PC-3 (cell line): ENCODE data around the gene SLC15A1. TPM values are rescaled to one million over a fixed set of nuclear protein-coding genes. Genes with fewer than 3 reads are reported as not detected.

ENCODE experiments used
- ATAC-seq: fragments of 200-7000 bp; cut with Tn5 transposase; 2 replicates; pipeline ENCODE4 v1.9.1; 2020; ENCODE audit warnings: mild to moderate bottlenecking, moderate library complexity
- BruUV-seq: library from RNA; stranded (reverse); fragments of 400-500 nt; replicated peaks from 2 replicates; lab custom pipeline; 2021; lab: Mats Ljungman, UMichigan
- CTCF ChIA-PET: fragments of 300-600 bp; sonication (Branson Sonifier 250); formaldehyde crosslinking; loops from one replicate; lab custom pipeline; 2022; ENCODE audit warnings: antibody characterized with exemption; lab: Charles Lee
- POLR2A ChIA-PET: fragments of 300-600 bp; sonication (Branson Sonifier 250); formaldehyde crosslinking; loops from one replicate; lab custom pipeline; 2022; ENCODE audit warnings: antibody characterized with exemption; ENCODE audit not compliant: unreplicated experiment; lab: Charles Lee
- DNase-seq: peaks from one replicate; pipeline ENCODE4 v3.0.0-alpha.2; 2015
- H2AFZ ChIP-seq: fragments of 300-600 bp; sonication (generic); 2 replicates; pipeline ENCODE4 v1.6.0; 2016; ENCODE audit warnings: antibody characterized with exemption, low read length
- H3F3A ChIP-seq: fragments of 300-600 bp; sonication (generic); one replicate; pipeline ENCODE4 v1.6.0; 2017; ENCODE audit warnings: antibody characterized with exemption, low read length, control low read depth, mild to moderate bottlenecking; ENCODE audit not compliant: unreplicated experiment
- H3K27ac ChIP-seq: fragments of 300-600 bp; sonication (generic); 2 replicates; pipeline ENCODE4 v1.5.1; 2016; ENCODE audit warnings: mild to moderate bottlenecking, low read length
- H3K27me3 ChIP-seq: fragments of 300-600 bp; sonication (generic); 2 replicates; pipeline ENCODE4 v1.6.1; 2016; ENCODE audit warnings: low read length, mixed read lengths
- H3K36me3 ChIP-seq: fragments of 300-600 bp; sonication (generic); 2 replicates; pipeline ENCODE4 v1.6.1; 2016; ENCODE audit warnings: low read depth, mixed run types, low read length, mixed read lengths
- H3K4me1 ChIP-seq: fragments of 300-600 bp; sonication (generic); 2 replicates; pipeline ENCODE4 v1.5.1; 2016; ENCODE audit warnings: low read length; ENCODE audit not compliant: insufficient read depth
- H3K4me2 ChIP-seq: fragments of 300-600 bp; sonication (generic); 2 replicates; pipeline ENCODE4 v1.6.0; 2016; ENCODE audit warnings: low read length
- H3K4me3 ChIP-seq: fragments of 300-600 bp; sonication (generic); 2 replicates; pipeline ENCODE4 v1.5.1; 2016; ENCODE audit warnings: mild to moderate bottlenecking, low read length, mixed read lengths
- H3K79me2 ChIP-seq: fragments of 300-600 bp; sonication (generic); 2 replicates; pipeline ENCODE4 v1.6.1; 2017; ENCODE audit warnings: low read length, mixed read lengths
- H3K9ac ChIP-seq: fragments of 300-600 bp; sonication (generic); 2 replicates; pipeline ENCODE4 v1.6.0; 2016; ENCODE audit warnings: mild to moderate bottlenecking, low read length
- H3K9me2 ChIP-seq: fragments of 300-600 bp; sonication (generic); replicated peaks from 2 replicates; pipeline ENCODE4 v1.6.1; 2016; ENCODE audit warnings: mixed run types, low read length, mixed read lengths
- H3K9me3 ChIP-seq: fragments of 300-600 bp; sonication (generic); 2 replicates; pipeline ENCODE4 v1.6.1; 2016; ENCODE audit warnings: low read length, mixed read lengths
- H4K20me1 ChIP-seq: fragments of 300-600 bp; sonication (generic); 2 replicates; pipeline ENCODE4 v1.6.1; 2016; ENCODE audit warnings: low read length, mixed read lengths
- EZH2 ChIP-seq: fragments of 300-600 bp; sonication (generic); IDR thresholded peaks from one replicate; pipeline ENCODE4 v1.6.1; 2017; ENCODE audit warnings: antibody characterized with exemption, mild to moderate bottlenecking, low read length; ENCODE audit not compliant: unreplicated experiment
- EZH2phosphoT487 ChIP-seq: fragments of 300-600 bp; sonication (generic); IDR thresholded peaks from 2 replicates; pipeline ENCODE4 v1.6.1; 2018; ENCODE audit warnings: mild to moderate bottlenecking, antibody characterized with exemption, low read length, borderline replicate concordance
- intact Hi-C: fragments of 100-400 bp; cut with micrococcal nuclease; formaldehyde crosslinking; loops from 2 replicates; pipeline ENCODE4 v1.9.0; 2023
- total RNA-seq: library from RNA; depleted of rRNA; stranded (reverse); fragments of >200 nt; gene quantifications from 2 replicates; pipeline ENCODE4 v1.2.3, GENCODE V29; 2014
- TF ChIP-seq, protein P1 (sequence below): fragments of 300-600 bp; sonication (generic); conservative IDR thresholded peaks from 2 replicates; pipeline ENCODE4 v1.5.1; 2017; ENCODE audit warnings: antibody characterized with exemption, low read depth, mild to moderate bottlenecking, low read length

SLC15A1 gene
- total RNA-seq, 1 experiment from 2014 or later, result 1.7 TPM

DNA sequence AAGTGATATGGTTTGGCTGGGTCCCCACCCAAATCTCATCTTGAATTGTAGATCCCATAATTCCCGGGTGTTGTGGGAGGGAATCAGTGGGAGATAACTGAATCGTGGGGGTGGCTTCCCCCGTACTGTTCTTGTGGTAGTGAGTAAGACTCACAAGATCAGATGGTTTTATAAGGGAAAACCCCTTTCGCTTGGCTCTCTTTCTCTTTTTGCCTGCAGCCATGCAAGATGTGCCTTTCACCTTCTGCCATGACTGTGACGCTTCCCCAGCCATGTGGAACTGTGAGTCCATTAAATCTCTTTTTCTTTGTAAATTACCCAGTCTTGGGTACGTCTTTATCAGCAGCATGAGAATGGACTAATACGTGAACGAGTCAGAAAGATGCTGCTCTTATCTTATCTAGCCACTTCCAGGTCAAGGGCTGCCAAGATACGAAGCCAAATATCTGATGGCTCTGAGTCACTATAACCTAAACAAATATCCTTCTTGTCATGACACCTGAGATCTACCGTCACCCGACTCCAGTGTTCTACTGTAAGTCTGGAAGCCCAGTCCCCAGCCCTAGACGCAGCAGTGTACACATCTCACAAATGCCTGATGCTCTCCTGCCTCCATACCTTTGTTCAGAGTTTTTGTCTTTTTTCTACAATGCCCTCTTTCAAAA is 45.9 kb downstream of the SLC15A1 start:
- Histone ChIP-seq H3K27ac (no peak overlapping the region), H3K9me2 (no peaks in the 10 kb centered on the region), H3K79me2 (no peaks in the 10 kb centered on the region), H3K4me2 (no peak overlapping the region), H3F3A (no peaks in the 10 kb centered on the region), H4K20me1 (no peaks in the 10 kb centered on the region), H3K4me1 (peaks cover 4% of the 10 kb centered on the region; the same call in 1 of the 2 replicates), H3K36me3 (no peaks in the 10 kb centered on the region), H3K4me3 (no peak overlapping the region), H2AFZ (no peak overlapping the region), H3K9me3 (no peaks in the 10 kb centered on the region), H3K27me3 (no peaks in the 10 kb centered on the region), H3K9ac (no peak overlapping the region)
- POLR2A ChIA-PET, result no interaction called here
- TF ChIP-seq, protein P1, sequence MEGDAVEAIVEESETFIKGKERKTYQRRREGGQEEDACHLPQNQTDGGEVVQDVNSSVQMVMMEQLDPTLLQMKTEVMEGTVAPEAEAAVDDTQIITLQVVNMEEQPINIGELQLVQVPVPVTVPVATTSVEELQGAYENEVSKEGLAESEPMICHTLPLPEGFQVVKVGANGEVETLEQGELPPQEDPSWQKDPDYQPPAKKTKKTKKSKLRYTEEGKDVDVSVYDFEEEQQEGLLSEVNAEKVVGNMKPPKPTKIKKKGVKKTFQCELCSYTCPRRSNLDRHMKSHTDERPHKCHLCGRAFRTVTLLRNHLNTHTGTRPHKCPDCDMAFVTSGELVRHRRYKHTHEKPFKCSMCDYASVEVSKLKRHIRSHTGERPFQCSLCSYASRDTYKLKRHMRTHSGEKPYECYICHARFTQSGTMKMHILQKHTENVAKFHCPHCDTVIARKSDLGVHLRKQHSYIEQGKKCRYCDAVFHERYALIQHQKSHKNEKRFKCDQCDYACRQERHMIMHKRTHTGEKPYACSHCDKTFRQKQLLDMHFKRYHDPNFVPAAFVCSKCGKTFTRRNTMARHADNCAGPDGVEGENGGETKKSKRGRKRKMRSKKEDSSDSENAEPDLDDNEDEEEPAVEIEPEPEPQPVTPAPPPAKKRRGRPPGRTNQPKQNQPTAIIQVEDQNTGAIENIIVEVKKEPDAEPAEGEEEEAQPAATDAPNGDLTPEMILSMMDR, result no peak
- no peak for TF ChIP-seq EZH2phosphoT487
- TF ChIP-seq EZH2, result no peak
- peak; percentile 26 for DNase-seq
- CTCF ChIA-PET, result no interaction called here
- intact Hi-C loops, result no loop called here
- BruUV-seq, result no TSS peak
- ATAC-seq, result peak; percentile 78

DNA sequence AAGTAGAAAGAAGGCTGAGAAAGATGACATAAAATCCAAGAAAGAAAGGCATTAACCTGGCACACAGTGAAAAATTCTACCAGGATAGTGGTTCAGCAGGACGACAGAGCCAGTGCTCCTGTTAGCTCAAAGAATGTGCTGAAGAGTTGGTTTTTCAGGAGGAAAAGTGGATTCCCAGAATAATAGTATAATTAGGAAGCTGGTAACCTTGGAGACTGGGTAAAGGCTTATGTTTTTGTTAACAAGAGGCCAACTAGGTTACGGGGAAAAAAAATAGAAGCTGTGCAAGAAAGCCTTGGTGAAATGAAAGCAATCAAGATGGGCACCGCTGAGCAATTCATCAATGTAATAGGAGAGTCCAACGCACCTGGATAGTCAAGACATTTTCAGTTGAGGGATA is 54.7 kb downstream of the SLC15A1 start:
- H3K27ac ChIP-seq, result no peak overlapping the region
- intact Hi-C loops, result no loop called here
- H3K4me2 ChIP-seq, result no peak overlapping the region
- no TSS peak for BruUV-seq
- no peaks in the 10 kb centered on the region for H3K79me2 ChIP-seq
- H3K27me3 ChIP-seq, result no peaks in the 10 kb centered on the region
- no peaks in the 10 kb centered on the region for H3K36me3 ChIP-seq
- no peak for TF ChIP-seq EZH2phosphoT487
- TF ChIP-seq, protein P1, result no peak
- TF ChIP-seq EZH2, result no peak
- H3K9me2 ChIP-seq, result no peaks in the 10 kb centered on the region
- ChIA-PET CTCF (no interaction called here), POLR2A (interaction anchor here (0.7 kb wide), 1 partner anchor 99 kb away, joined by 3 read pairs; no protein-coding TSS in a partner anchor)
- H3K4me3 ChIP-seq, result no peak overlapping the region
- no peak for ATAC-seq
- no peak for DNase-seq
- H3K9me3 ChIP-seq, result no peaks in the 10 kb centered on the region
- H4K20me1 ChIP-seq, result no peaks in the 10 kb centered on the region
- no peaks in the 10 kb centered on the region for H3F3A ChIP-seq
- no peak overlapping the region for H3K9ac ChIP-seq
- no peaks in the 10 kb centered on the region for H3K4me1 ChIP-seq
- no peak overlapping the region for H2AFZ ChIP-seq

DNA sequence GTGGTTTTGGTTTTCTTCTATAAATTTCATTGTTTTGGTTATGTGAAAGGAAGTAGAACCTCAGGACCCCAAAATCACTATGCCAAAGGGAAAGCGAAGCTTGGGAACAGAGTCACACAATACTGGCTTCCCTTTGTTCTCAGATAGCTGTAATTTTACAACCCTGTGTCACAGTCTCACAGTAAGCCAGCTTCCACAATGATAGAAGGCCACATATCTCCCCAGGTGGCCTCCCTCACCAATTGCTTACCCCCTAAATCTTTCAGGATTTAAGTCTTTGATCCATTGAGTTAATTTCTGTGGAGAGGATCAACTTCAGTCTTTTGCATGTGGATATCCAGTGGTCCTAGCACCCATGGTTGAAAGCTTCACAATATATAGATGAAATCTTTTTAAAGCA is 58.7 kb downstream of the SLC15A1 start:
- H3K9me3 ChIP-seq, result no peaks in the 10 kb centered on the region
- no peaks in the 10 kb centered on the region for H3K4me1 ChIP-seq
- no peaks in the 10 kb centered on the region for H3K27me3 ChIP-seq
- no peak overlapping the region for H3K4me2 ChIP-seq
- no peak overlapping the region for H2AFZ ChIP-seq
- H4K20me1 ChIP-seq, result no peaks in the 10 kb centered on the region
- H3K36me3 ChIP-seq, result no peaks in the 10 kb centered on the region
- TF ChIP-seq EZH2 (no peak), EZH2phosphoT487 (no peak)
- TF ChIP-seq, protein P1, result no peak
- ChIA-PET CTCF (no interaction called here), POLR2A (no interaction called here)
- no peak overlapping the region for H3K4me3 ChIP-seq
- intact Hi-C loops, result no loop called here
- no peak overlapping the region for H3K27ac ChIP-seq
- no TSS peak for BruUV-seq
- H3K79me2 ChIP-seq, result no peaks in the 10 kb centered on the region
- DNase-seq (no peak), ATAC-seq (no peak)
- H3K9ac ChIP-seq, result no peak overlapping the region
- no peaks in the 10 kb centered on the region for H3K9me2 ChIP-seq
- no peaks in the 10 kb centered on the region for H3F3A ChIP-seq
